Suprapubic skin (tissue), 4 donors: ENCODE data around the gene POLD3.

ENCODE experiments used
- EP300 ChIP-seq: sonication (generic); formaldehyde crosslinking; IDR thresholded peaks from one replicate; pipeline ENCODE4 v1.6.1; 2017; ENCODE audit warnings: antibody characterized with exemption
- POLR2A ChIP-seq, 2 donors: fragments of 450-650 bp; IDR thresholded peaks; one replicate each; pipeline ENCODE4 v1.6.1; 2017; ENCODE audit warnings: antibody characterized with exemption in 2 of 2, mild to moderate bottlenecking in 2 of 2, moderate library complexity in 2 of 2
- POLR2AphosphoS5 ChIP-seq, 3 donors: sonication (generic); formaldehyde crosslinking; IDR thresholded peaks; one replicate each; pipeline ENCODE4 v1.6.1; 2017; ENCODE audit warnings: antibody characterized with exemption in 3 of 3
- TF ChIP-seq, protein P1 (sequence below), 2 donors: fragments of 200-600 bp in 1 of 2; fragments of 450-650 bp in 1 of 2; sonication (generic) in 1 of 2; IDR thresholded peaks; one replicate each; pipeline ENCODE4 v1.5.1; 2016 to 2019; ENCODE audit warnings: antibody characterized with exemption in 2 of 2, mild to moderate bottlenecking in 1 of 2, moderate library complexity in 1 of 2

DNA sequence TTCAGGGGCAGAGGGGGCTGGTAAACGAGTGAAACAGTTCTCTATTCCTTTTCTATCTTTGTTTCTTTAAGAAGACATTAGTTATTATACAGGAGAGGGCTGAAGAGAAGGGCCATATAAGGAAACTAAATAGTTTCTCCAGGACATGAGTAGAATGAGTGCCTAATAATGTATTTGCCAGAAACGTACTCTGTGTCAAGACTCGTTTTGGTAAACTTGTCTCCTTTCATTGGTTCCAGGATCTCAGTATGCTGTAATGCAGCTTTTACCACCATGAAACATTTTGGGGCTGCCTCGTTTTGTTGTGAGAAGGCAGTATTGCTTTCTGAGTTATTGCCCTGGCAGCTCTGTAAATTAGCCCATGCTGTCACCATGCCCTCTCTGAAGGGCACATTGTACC is 51.7 kb downstream of the POLD3 start:
- no peak for TF ChIP-seq POLR2A (IDR thresholded peaks at IDR 0.05)
- TF ChIP-seq, protein P1, sequence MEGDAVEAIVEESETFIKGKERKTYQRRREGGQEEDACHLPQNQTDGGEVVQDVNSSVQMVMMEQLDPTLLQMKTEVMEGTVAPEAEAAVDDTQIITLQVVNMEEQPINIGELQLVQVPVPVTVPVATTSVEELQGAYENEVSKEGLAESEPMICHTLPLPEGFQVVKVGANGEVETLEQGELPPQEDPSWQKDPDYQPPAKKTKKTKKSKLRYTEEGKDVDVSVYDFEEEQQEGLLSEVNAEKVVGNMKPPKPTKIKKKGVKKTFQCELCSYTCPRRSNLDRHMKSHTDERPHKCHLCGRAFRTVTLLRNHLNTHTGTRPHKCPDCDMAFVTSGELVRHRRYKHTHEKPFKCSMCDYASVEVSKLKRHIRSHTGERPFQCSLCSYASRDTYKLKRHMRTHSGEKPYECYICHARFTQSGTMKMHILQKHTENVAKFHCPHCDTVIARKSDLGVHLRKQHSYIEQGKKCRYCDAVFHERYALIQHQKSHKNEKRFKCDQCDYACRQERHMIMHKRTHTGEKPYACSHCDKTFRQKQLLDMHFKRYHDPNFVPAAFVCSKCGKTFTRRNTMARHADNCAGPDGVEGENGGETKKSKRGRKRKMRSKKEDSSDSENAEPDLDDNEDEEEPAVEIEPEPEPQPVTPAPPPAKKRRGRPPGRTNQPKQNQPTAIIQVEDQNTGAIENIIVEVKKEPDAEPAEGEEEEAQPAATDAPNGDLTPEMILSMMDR (IDR thresholded peaks at IDR 0.05), result no peak
- no peak for TF ChIP-seq POLR2AphosphoS5 (IDR thresholded peaks at IDR 0.05)
- TF ChIP-seq EP300, result no peak
